Breast epithelium (tissue), 3 donors: ENCODE measurements around the gene KIAA0232.

Experiments used
- POLR2A ChIP-seq: fragments of 450-650 bp; IDR thresholded peaks from one replicate; pipeline ENCODE4 v1.6.1; 2016; ENCODE audit warnings: antibody characterized with exemption, mild to moderate bottlenecking, moderate library complexity
- POLR2AphosphoS5 ChIP-seq, 3 donors: sonication (generic); formaldehyde crosslinking; IDR thresholded peaks; one replicate each; pipeline ENCODE4 v1.6.1; 2017; ENCODE audit warnings: antibody characterized with exemption in 3 of 3
- TF ChIP-seq, protein P1 (sequence below), 3 donors: fragments of 450-650 bp; IDR thresholded peaks; one replicate each; pipeline ENCODE4 v1.5.1; 2016 to 2017; ENCODE audit warnings: antibody characterized with exemption in 3 of 3, mild to moderate bottlenecking in 3 of 3, moderate library complexity in 3 of 3

DNA sequence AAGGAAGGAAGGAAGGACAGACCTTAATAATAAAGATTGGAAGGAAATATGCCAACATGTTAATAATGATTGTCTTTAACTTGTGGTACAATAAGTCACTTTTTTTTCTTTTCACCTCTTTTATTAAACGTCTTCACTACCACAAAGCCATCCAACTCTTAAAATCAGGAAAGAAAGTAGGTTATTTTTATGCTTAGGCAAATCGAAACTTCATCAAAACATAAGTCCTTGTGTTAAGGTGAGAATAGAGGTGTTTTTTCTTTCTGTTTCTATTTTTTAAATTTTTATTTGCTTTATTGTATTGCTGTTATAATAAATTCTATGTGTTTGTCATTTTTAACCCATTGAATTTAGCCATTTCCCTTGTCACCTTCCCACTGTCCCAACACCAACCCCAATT, 40.0 kb upstream of the KIAA0232 start:
- TF ChIP-seq, protein P1, sequence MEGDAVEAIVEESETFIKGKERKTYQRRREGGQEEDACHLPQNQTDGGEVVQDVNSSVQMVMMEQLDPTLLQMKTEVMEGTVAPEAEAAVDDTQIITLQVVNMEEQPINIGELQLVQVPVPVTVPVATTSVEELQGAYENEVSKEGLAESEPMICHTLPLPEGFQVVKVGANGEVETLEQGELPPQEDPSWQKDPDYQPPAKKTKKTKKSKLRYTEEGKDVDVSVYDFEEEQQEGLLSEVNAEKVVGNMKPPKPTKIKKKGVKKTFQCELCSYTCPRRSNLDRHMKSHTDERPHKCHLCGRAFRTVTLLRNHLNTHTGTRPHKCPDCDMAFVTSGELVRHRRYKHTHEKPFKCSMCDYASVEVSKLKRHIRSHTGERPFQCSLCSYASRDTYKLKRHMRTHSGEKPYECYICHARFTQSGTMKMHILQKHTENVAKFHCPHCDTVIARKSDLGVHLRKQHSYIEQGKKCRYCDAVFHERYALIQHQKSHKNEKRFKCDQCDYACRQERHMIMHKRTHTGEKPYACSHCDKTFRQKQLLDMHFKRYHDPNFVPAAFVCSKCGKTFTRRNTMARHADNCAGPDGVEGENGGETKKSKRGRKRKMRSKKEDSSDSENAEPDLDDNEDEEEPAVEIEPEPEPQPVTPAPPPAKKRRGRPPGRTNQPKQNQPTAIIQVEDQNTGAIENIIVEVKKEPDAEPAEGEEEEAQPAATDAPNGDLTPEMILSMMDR (IDR thresholded peaks at IDR 0.05), result no peak
- TF ChIP-seq POLR2A (no peak), POLR2AphosphoS5 (IDR thresholded peaks at IDR 0.05) (no peak)
